Nephron (organoid): ENCODE results near the gene SLC22A4.

Experiments
- H3K27ac Mint-ChIP-seq, 3 experiments: 2 replicates each; pipeline ENCODE4 v1.8.0; 2020; ENCODE audit warnings: mixed read lengths in 3 of 3, mild to moderate bottlenecking in 2 of 3, moderate library complexity in 1 of 3
- H3K27me3 Mint-ChIP-seq: 2 replicates; pipeline ENCODE4 v1.8.0; 2021; ENCODE audit warnings: low read depth, mild to moderate bottlenecking, moderate library complexity, mixed read lengths
- H3K36me3 Mint-ChIP-seq: 2 replicates; pipeline ENCODE4 v1.8.0; 2020; ENCODE audit warnings: low read depth, mixed read lengths
- H3K4me1 Mint-ChIP-seq: 2 replicates; pipeline ENCODE4 v1.8.0; 2020; ENCODE audit warnings: mixed read lengths
- H3K4me3 Mint-ChIP-seq, 3 experiments: 2 replicates each; pipeline ENCODE4 v1.8.0; 2020; ENCODE audit warnings: mild to moderate bottlenecking in 3 of 3, mixed read lengths in 3 of 3, moderate library complexity in 2 of 3
- H3K9me3 Mint-ChIP-seq: 2 replicates; pipeline ENCODE4 v1.8.0; 2020; ENCODE audit warnings: mixed read lengths
- CTCF ChIP-seq, 3 experiments: fragments of 200-600 bp; sonication (generic); IDR thresholded peaks; one replicate each; pipeline ENCODE4 v1.5.0; 2021; ENCODE audit warnings: antibody characterized with exemption in 3 of 3; ENCODE audit not compliant: unreplicated experiment in 3 of 3

SLC22A4 gene

GRCh38 chr5:132342291-132343180, 48.3 kb downstream of the SLC22A4 start:
- H3K4me1 Mint-ChIP-seq, result peaks cover 4% of the 10 kb centered on the region
- no peak overlapping the region for H3K4me3 Mint-ChIP-seq
- peaks cover 57% of the 10 kb centered on the region for H3K36me3 Mint-ChIP-seq
- no peak overlapping the region for H3K27ac Mint-ChIP-seq
- TF ChIP-seq CTCF (IDR thresholded peaks at IDR 0.05; ENCODE audit: unreplicated experiment in 3 of 3), result no peak
- peaks cover 15% of the 10 kb centered on the region for H3K9me3 Mint-ChIP-seq
- no peaks in the 10 kb centered on the region for H3K27me3 Mint-ChIP-seq

- Mint-ChIP-seq H3K4me1 (peaks cover 4% of the 10 kb centered on the region), H3K4me3 (no peak overlapping the region), H3K27ac (no peak overlapping the region), H3K9me3 (peaks cover 29% of the 10 kb centered on the region), H3K27me3 (no peaks in the 10 kb centered on the region), H3K36me3 (peaks cover 66% of the 10 kb centered on the region)
- TF ChIP-seq CTCF (IDR thresholded peaks at IDR 0.05; ENCODE audit: unreplicated experiment in 3 of 3), result no peak
Measured at GRCh38 chr5:132344775-132345514, 50.8 kb downstream of the SLC22A4 start.

GRCh38 chr5:132353486-132353995, 59.3 kb downstream of the SLC22A4 start:
- Mint-ChIP-seq H3K4me3 (no peak overlapping the region), H3K4me1 (peaks cover 15% of the 10 kb centered on the region), H3K27me3 (no peaks in the 10 kb centered on the region), H3K9me3 (peaks cover 23% of the 10 kb centered on the region), H3K36me3 (peaks cover 59% of the 10 kb centered on the region), H3K27ac (no peak overlapping the region)
- TF ChIP-seq CTCF (IDR thresholded peaks at IDR 0.05; ENCODE audit: unreplicated experiment in 3 of 3), result no peak

GRCh38 chr5:132354381-132355139, 60.4 kb downstream of the SLC22A4 start:
- no peak overlapping the region for H3K27ac Mint-ChIP-seq
- H3K4me1 Mint-ChIP-seq, result peaks cover 15% of the 10 kb centered on the region
- no peak for TF ChIP-seq CTCF (IDR thresholded peaks at IDR 0.05; ENCODE audit: unreplicated experiment in 3 of 3)
- no peak overlapping the region for H3K4me3 Mint-ChIP-seq
- peaks cover 49% of the 10 kb centered on the region for H3K36me3 Mint-ChIP-seq
- no peaks in the 10 kb centered on the region for H3K27me3 Mint-ChIP-seq
- H3K9me3 Mint-ChIP-seq, result peaks cover 20% of the 10 kb centered on the region

GRCh38 chr5:132355140-132355765, 61.1 kb downstream of the SLC22A4 start:
- Mint-ChIP-seq H3K9me3 (peaks cover 14% of the 10 kb centered on the region), H3K4me1 (peaks cover 15% of the 10 kb centered on the region), H3K27ac (no peak overlapping the region), H3K4me3 (no peak overlapping the region), H3K27me3 (no peaks in the 10 kb centered on the region), H3K36me3 (peaks cover 47% of the 10 kb centered on the region)
- no peak for TF ChIP-seq CTCF (IDR thresholded peaks at IDR 0.05; ENCODE audit: unreplicated experiment in 3 of 3)
